Hippocampal formation (tissue), 2 donors: Measurements from ENCODE around the gene MLLT10.
A peak's percentile ranks its signal among the peaks of the same experiment; 100 is the strongest.

Experiments
- DNase-seq, 2 donors: peaks; one replicate each; lab custom pipeline; 2025; lab: John Stamatoyannopoulos, UW

Gene MLLT10

DNA sequence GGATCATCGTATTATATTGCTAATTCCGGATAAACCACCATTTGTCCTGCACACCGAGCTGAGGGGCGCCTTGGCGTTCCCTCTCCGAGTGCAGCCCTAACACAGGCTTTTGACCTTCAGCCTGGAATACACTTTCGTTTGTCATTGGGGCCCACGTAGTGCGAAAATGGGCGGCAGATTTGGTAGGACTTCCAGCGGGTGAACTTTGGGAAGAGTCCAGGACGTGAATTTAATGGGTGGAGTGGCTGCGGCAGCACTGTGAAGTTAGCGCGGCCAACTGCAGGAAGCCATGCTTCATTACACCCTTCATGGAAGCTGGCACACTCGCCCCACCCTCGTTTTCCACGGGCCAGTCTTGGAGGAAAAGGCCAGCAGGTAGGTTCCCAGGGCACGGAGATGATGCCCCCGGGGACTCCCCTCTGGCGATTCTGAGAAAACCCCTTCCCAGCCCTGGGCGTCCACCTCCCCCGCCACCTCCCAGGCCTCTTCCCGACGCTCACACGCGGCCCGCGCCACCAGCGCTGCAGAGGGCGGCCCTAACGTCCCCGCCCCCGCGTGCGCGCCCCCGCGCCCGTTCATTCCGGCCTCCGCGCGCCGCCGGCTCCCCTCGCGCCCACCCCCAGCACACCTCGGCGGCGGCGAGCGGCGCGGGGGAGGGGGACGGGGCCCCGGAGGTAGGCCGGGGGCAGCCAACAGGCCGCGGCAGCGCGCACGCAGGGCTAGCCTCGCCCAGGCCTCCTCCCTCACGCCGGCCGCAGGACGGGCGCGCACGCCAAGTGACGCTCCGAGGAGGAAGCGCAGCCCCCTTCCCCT lies at the start of gene MLLT10:
TSS of gene MLLT10 (plus strand) at position 766 of the 813 bp plus-strand sequence. CDS start 413 bp downstream, outside the sequence.
- peak; percentile 91 to 92 for DNase-seq

DNA sequence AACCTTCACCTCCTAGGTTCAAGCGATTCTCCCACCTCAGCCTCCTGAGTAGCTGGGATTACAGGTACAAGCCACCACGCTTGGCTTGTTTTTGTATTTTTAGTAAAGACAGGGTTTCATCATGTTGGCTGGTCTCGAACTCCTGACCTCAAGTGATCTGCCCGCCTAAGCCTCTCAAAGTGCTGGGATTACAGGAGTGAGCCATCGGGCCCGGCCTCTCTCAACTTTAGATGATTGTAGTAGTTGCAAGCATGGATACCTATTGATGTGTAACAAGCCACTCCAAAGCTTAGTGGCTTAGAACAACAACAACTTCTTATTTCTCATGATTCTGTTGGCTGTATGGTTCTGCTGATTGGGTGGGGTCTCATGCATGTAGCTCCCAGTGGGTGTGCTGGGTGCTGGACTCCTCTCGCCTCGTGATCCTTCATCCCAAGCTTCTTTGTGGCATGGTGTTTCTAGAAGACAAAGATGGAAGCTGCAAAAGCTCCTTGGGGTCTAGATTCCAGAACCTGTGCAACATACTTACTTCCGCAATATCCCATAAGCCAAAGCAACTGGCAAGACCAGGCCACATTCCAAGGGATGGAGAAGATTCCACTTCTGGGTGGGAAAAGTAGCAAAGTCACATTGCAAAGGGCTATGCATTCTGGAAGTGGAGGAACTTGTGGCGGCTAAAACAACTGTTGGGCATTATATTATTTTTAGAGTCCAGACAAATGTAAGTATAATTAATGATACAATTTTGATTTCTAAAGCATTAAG lies 46.4 kb upstream of the MLLT10 start:
- no peak for DNase-seq

DNA sequence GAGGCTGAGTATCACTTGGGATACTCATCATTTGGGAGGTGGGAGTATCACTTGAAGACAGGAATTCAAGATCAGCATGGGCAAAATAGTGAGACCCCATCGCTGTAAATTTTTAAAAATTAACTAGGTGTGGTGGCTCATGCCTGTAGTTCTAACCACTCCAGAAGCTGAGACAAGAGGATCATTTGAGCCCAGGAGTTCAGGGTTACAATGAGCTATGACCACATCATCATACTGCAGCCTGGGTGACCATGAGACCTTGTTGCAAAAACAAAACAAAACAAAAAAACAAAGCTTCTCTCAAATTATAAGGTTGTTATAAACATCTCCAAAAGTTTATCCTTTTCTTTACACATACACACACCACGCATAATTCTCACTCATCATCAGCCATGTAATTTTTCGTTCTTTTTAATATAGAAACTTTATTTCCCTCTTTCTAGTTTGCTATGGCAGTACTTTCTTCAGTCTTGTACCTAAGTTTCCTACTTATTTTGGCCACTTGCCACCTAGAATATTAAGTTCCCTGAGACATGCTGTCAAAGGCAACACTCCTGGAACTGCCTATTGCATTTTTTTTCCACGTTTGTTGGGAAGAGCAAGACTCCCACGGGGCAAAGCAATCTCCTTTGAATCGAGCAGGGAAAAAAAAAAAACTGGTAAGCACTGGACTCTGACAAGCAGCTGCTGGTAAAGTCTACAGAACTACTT lies 45.6 kb upstream of the MLLT10 start:
- no peak for DNase-seq

DNA sequence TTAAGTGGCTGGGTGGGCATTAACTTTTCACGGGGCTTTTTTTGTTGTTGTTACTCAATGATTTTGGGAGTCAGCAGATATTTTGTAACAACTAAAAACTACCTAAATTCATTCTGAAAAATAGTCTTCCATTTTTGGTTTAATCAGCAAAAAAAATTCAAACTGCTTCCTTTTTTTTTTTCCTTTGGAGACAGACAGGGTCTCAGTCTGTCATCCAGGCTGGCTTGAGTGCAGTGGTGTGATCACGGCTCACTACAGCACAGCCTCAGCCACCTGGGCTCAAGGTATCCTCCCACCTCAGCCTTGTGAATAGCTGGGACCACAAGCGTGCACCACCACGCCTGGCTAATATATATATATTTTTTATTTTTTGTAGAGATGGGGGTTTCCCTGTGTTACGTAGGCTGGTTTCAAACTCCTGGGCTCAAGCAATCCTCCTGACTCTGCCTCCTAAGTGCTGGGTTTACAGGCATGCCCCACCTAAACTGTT lies 45.0 kb upstream of the MLLT10 start:
- no peak for DNase-seq

DNA sequence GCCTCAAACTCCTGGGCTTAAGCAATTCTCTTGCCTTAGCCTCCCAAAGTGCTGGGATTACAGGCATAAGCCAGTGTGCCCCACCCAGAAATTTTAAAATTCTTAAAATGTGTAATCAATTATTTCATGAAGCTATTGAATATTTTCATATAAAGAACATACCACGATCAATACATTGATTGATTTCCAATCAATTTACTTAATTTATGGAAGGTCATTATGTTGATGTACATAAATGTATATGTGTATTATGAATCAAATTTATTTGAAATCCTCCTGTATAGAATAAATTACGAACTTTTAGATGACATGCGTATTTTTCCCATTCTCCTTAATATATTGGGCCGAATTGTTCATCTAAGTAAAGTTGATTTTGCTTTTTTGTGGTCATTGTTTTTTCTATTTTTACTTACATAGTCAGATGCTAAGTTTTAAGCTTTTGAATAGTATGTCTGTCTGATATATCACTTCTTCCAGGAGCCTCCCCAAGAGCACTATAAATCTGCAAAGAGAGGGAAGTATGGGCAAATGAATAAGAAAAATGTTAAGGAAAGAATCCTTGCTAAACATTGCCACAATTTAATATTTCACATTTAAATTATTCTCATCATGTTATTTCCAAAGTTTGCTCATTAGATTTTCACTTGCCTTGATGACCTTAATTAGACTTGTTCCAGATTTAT lies 43.9 kb upstream of the MLLT10 start:
- DNase-seq, result no peak

DNA sequence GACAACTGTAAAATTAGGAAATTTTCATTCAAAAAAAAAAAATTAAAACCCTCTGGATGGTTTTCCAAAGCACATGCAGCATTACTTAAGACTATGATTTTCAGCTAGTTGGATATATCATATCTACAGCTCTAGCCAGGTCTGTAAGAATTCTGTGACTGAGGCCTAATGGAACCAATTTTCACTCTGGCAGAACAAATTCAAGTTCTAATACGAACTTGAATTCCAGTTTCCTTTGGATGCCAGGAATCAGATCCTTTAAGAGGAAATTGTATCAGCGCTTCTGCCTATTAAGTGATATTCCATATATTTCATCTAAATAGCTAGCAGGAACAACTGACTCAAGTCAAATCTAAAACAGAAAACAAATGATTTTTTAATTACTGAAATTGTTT lies 43.3 kb upstream of the MLLT10 start:
- DNase-seq, result no peak

DNA sequence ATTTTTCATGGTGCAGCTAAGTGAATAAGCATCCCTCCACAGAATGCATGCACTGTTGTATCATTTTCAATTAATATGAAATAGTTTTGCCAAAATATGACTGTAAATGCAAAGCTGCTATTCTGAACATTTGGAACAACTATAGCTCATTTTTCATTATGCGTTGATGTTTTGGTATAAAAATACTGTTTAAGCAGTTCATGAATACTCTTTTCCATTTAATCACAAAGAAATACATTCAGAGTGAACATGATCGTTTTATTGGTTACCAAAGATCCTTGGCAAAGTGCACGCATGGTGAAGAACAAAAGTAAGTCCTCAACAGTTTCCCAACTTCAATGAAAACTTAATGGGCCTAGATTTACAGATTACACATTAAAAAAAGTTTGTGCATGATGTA lies 41.6 kb upstream of the MLLT10 start:
- no peak for DNase-seq

DNA sequence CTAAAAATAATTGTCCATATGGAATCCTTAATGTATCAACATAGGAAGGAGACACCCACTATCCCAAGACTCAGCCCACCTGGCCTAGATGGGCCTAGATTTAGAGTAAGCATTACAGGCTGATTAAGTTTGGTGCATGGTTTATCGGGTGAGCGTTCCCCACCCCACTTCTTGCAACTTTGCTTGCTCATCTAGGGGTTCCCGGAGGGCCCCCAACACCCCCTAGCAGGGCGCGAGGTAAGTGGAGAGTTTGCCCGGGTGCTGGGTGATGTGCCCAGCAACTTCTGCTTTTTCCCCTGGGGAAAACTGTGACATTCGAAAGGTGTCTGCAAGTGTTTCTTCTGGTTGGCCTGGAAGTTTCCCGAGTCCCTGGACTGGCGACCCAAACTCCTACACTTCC lies 40.2 kb upstream of the MLLT10 start:
- no peak for DNase-seq

DNA sequence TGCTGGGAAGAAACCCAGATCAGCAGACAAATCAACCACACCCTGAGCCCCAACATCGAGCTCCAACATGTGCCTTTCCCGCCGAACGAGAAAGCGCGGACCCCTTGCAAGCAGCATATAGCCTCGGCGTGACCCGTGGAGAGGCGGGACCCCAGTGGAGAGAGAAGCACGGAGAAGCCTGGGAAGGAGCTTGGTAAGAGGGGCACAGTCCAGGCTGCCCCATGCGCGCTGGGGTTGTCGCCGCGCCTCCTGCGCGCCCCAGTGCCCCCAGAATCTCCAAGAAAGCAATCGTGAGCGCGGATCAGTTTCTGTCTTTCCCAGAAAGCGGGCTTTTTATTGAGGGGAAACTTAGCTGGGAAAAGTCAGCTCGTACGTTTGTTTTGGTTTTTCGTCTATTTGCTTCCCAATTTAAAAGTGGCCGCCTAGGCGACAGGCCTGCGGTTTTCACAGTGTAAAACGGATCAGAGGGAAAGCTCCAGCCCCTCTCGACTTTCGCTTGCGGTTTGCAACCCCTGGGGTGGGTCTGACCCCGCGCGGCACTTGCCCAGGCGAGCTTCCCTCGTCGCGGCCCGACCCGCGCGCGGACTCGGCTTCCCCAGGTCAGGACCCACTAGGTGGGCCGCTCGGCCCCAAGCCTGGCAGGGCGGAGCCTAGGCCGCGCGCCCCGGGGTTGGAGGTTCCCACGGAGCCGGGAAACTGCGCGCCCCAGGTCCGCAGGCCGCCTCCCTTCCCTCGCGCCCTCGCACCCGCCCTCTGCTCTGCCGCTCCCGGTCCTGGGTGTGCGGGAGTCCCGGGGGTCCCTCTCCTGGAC lies 39.6 kb upstream of the MLLT10 start:
- DNase-seq, result no peak

DNA sequence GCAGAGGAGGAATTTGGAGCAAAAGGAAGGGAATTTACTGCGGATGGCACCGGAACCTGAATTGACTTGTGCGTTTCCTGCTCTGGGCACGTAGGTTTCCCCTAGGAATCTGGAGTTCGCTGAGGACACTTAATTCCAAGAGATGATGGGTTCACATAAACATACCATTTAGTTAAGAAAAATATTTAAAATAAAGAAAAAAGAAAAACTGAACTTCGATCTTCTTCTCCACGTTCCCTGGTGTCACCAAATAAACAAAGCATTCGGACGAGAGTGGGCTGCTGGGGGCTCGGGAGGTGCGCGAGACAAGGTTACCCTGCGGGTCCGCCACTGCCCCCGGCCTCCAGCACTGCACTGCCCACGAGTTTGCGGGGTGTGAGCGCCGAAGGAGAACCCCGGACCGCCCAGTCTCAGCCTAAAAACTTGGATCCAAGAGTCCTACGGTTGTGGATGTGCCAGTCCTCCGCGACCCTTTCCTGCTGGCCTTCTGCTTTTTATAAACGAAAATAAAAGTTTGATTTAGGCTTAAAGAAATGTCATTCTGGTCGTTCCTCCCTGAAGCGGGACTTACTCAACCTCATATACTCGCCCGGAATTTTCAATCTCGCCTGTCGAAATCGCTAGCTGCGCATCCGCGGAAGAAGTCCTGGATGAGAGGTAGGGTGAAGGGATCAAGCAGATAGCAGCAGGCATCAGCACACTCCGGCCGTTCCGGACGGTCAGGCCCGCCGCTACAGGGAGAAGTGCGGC lies 38.9 kb upstream of the MLLT10 start:
- DNase-seq, result no peak

DNA sequence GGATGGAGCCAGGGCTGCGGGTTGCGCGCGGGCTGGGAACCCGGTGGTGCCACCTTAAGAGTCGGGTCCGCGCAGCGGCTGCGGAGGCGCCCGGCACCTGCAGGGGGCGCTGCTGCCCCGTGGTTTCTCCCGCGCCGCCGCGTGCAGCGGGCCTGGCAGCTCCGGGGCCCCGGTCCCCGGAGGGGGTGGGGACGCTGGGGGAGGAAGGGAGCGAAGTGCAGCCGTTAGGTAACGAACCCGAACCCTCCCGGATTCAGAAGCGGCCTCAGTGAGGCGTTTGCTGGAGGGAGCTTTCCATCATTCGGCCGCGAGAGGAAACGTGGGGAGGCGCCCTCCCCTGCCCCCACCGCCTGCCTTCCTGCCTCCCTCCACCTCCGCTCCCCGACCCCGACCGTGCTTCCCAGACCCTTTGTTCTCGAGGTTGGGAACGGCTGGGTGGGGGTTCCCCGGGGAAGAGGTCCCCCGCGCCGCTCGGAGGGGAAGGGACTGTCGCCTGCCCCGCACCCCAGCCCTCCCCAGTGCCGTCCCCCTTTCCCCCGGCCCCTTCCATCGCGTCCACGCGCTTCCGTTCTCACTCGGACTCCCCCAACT lies 38.2 kb upstream of the MLLT10 start:
- peak; percentile 69 to 78 for DNase-seq

DNA sequence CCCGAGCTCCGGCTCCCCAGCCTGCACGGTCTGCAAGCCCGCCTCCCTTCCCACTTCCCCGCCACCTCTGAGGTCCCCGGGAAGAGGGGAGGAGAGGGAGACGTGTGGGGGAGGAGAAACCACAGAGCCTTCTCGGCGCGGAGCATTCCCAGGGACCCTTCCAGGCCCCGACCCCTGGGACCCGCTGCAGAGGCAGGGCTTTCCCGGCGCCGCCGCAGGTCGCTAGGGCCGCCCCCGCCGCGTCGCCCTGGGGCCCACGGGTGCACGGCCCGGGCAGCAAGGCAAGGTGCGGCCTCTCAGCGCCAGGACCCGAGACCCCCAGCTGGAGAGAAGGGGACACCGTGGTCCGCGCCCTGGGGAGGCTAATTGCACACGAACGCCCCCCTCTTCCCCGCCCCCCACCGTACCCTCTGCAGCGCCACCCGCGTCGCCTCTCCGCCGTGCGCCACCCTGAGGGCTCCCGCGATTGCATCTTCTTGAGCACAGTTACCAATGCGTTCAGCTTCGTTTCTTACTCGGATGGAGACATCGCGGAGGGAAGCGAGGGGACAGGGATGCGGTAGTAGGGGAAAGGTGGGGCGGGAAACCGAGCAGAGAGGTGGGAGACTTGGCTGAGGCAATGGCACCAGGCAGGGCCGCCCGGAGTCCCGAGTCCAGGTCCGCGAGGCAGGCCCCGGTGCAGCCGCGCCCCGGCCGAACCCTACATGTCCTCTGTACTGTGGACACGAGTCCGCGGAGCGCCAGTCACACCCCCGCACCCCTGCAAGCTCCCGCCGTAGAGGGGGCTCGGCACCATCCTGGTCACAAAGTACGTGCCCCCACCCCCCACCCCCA lies 37.5 kb upstream of the MLLT10 start:
- DNase-seq, result peak; percentile 59 to 64

DNA sequence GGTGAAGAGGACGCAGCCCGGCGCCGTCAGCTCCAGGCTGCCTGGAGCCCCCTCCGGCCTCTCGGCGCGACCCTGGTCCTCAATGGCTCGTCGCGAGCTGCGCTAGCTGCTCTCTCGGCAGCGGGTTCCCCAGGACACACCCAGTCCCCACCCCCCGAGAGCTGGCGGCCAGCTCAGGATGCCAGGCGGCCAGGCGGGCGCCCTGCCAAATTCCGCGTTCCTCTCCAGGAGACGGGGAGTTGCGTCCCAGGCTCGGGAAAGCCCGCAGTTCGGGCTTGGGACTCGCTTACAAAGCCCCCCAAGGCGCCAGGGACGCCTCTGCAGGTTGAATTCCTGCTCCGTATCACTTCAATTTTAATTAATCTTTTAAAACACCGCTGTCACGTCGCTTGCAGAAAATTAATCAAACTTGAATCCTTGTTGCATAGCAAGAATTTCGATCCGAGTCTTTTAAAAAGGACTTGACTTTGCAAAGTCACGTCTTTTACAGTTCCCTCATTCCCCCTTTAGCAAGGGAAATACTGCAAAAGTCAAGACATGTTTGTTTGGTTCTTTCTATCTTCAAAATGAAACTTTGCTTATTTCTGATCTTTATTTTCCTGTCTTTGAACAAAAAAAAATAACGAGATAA lies 36.7 kb upstream of the MLLT10 start:
- DNase-seq, result peak; percentile 46 to 70

DNA sequence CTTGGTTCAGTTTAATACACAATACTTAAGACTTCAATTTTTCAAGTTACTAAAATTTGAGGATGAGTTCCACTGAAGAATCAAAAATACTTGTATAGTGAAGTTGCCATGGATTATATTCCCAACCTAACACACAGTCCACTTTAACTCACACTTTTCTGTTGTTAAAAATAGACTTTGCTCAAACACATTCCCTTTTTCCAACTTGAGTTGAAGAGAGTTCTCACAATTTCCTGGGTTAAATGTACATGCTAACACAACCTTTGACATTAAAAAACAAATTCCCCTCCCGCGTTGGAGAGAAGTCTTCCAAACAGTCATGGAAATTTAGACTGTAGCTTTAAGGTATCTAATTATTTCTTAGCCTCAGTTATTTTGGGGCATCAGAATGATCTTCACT lies 35.7 kb upstream of the MLLT10 start:
- DNase-seq, result no peak

DNA sequence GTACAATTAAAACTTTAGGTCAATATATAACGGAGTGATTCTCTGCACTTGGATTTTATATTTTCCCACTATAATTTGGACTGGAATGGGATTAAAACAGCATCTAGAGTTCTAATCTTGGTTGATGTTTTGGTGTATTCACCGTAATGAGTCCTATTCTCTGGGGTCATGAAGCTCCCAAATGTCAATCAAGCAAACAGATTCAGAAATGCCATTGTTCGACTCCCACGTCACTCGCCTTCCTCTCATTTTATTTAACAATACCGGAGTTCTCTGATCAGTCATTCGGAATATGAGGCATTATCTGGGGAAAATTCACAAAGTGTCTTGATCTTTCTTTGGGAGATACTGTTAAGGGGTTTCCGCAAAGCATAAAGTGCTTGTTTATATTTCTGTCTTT lies 35.0 kb upstream of the MLLT10 start:
- no peak for DNase-seq

DNA sequence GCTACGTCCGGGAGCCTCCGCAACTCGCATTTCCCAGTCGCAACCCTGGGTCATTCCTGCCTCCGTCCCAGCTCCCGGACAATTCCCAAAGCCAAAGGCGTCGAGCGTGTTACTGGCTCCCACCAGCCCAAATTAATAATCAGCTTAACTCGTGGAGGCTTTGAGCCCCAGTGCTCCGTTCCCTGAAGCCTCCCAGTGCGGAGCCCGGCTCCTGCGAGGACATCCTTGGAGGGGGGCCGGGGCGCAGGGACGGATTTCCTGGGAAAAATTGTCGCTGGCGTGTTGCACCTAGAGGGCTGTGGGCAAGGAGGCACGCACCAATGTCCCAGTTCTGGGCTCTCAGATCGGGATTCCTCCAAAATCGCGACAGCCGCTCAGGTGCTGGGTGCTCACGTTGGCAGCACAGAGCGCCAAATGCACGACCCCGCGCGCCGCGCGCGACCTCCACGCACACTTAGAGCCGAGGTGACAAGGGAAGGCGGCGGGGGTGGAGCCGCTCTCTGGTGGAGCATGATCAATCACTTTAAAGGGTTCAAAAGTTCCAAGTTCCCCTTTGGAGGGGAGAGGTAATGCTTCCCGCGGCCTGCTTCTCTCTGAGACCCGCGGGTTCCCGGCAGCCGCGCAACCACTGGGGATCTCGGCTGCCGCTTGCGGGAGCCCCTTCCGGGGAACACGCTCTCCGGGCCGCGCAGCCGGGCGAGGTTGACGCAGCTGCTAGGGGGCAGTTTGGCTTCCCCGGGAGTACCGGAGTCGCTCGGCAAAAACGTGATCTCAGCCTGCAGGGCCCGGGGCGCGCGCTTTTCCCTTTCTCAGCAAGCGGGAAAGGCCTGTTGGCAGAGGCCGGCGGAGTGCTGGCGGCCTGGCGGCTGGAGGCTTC lies 34.1 kb upstream of the MLLT10 start:
- DNase-seq, result no peak

DNA sequence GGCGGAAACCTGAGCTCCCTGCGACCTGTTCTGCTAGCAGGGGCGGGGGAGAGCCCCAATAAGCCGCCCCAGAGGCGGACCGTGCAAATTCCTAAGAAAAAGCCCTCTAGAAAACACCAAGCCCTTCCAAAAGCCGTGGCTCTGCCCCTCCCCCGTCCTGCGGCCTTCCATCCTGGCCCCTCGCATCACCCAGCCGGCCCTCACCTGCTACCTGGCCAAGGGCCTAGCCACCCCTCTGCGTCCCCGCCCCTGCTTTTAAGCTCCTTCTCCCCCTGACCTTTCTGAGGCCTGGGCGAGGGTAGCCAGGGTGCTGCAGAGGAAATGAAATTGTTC lies 33.5 kb upstream of the MLLT10 start:
- DNase-seq, result no peak

DNA sequence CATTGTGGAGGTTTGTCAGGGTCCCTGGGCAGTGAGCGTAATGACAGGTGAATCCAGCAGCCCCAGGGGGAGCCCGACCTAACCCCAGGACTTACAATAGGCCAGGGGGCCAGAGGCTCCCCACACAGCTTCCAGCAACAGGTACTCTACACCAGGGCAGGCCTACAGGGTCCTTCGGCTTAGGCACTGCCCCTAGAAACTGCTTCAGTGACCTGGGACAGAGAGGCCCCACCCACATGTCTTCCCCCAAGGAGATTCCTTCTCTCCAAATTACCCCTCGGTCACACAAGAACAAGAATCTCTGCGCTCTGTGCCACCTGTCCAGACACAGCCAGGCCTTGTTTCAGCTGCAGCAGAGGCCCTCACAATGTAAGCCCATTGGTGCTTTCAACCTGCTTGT lies 32.9 kb upstream of the MLLT10 start:
- DNase-seq, result no peak
